ENCODE results near the gene NAT9.

NAT9 gene

GRCh38 chr17:74805591-74805991 is 29.4 kb upstream of the NAT9 start:
- no peak for DNase-seq (ENCODE audit: low read depth in 2 of 2)

DNA sequence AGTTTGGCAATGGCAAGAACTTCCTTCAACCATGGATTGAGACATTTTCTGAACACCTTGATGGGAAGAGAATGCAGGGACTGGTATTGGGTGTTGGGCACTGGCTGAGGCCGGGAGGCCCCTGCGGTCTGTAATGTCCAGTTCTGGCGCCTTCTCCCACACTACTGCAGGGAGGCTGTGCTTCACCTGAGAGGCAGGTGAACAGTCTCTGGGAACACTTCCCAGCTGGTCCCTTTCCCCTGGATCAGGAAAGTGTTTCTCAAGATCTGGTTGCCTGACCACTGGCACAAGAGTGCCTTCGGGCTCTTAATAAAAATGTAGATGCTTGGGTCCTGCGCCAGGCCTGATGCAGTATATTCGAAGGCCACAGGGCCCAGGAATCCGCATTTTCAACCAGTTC is 28.5 kb upstream of the NAT9 start:
- DNase-seq (ENCODE audit: low read depth in 2 of 2): no peak

- no peak for DNase-seq (ENCODE audit: low read depth in 2 of 2)
Observed at GRCh38 chr17:74803971-74804370, 27.8 kb upstream of the NAT9 start.

DNA sequence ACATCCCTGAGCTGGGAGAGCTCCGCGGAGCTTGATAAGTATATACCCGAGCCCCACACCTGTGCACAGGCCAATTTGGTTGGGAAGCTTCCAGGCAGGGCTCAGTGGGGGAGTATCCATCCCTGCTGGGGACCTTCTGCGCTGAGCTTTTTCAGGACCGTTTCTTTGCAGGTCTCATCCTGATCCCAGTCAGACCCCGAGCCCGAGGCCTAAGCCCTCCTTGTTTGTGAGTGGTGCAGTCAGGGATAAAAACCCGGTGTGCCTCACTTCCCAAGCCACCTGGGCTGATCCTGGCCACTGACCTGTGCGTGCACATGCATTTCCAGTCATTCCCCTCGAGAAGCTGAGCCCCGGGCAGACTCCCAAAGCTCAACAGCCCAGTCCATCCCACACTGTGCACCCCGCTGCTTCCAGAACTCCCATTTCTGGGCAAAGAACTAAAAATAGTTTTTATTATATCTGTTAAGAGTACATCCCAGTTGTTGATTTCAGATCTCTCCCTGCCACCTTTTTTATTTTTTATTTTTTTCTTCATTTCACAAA is 27.3 kb upstream of the NAT9 start:
- DNase-seq (ENCODE audit: low read depth in 2 of 2): no peak

GRCh38 chr17:74801896-74802295 is 25.8 kb upstream of the NAT9 start:
- DNase-seq (ENCODE audit: low read depth in 2 of 2): no peak

DNA sequence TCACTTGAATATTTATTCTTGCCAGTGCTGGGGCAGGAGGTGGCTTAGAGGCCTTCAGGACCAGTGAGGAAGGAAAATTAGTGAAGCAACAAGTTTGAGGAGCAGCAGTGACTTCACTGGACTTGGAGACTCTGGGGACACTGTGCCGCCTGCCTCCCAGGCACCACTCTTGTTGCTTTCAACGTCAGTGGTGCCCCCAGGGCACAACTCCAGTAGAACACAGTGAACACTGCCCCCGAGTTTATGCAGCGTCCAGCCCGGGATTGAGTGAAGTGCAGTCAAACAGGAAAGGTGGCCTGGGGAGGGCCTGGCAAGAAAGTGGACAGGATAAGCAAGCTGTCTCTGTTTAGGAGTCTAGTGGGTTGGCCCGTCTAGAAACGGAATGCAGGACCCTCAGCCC is 24.4 kb upstream of the NAT9 start:
- DNase-seq (ENCODE audit: low read depth in 2 of 2): no peak

DNA sequence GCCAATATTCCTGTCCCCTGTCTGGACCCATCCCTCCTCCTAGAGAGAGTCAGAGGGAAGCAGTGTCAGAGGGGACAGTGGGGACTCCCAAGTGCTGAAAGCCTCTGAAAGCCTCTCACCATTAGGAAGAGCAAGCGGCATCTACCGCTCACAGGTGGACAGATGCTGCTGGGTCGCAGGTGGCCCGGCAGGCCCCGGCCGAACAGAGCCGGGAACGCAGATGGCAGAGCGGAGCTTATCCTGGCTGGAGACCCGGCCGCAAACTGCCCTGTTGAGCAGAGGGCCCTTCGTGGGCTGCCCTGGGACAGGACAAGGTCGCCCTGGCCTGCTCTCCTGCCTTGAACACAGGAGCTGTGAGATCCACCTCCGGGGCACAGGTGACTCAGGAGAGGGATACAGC is 23.0 kb upstream of the NAT9 start:
- DNase-seq (ENCODE audit: low read depth in 2 of 2): no peak

DNA sequence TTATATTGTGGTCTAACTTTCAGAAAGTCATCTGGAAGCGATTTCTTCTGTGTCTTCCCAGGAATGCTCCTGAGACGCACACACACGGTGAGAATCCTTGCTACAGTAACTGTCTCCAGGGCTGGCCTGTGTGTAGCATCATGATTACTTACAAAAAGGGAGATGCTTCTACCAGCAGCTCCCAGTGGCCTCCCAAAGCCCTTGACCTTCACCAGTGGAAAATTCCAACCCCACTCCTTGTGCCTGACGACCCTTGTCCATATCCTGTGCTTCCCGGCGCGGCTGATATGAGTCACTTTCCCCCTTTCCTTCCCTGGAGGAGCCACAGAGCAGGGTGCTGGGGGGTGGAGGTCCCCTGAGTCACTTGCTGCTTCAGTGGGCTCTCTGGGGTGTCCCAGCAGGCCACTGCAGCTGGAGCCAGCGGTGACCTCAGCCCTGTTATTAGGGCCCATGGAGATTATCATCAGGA is 22.1 kb upstream of the NAT9 start:
- no peak for DNase-seq (ENCODE audit: low read depth in 2 of 2)

GRCh38 chr17:74797824-74798223 is 21.7 kb upstream of the NAT9 start:
- DNase-seq (ENCODE audit: low read depth in 2 of 2): no peak

- no peak for DNase-seq (ENCODE audit: low read depth in 2 of 2)
Observed at GRCh38 chr17:74796866-74797265, 20.7 kb upstream of the NAT9 start.

DNA sequence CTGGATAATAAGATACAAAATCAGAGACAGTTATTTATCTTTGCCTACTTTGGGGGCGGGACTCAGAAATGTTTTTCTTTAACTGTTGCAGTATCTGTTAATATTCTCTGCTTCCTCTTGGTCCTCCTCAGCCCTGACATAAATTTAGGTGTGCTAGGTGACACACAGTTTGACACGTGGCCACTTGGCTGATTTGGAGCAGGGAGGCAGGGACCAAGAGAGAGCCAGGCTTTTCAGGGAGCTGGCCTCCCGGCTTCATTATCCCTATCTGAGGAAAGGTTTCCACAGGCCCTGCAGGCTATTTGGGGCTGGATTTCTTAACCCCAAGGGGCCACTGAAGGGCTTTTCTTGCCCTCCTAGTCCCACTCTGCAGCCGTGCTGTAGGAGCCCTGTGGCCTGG is 20.1 kb upstream of the NAT9 start:
- DNase-seq (ENCODE audit: low read depth in 2 of 2): no peak

DNA sequence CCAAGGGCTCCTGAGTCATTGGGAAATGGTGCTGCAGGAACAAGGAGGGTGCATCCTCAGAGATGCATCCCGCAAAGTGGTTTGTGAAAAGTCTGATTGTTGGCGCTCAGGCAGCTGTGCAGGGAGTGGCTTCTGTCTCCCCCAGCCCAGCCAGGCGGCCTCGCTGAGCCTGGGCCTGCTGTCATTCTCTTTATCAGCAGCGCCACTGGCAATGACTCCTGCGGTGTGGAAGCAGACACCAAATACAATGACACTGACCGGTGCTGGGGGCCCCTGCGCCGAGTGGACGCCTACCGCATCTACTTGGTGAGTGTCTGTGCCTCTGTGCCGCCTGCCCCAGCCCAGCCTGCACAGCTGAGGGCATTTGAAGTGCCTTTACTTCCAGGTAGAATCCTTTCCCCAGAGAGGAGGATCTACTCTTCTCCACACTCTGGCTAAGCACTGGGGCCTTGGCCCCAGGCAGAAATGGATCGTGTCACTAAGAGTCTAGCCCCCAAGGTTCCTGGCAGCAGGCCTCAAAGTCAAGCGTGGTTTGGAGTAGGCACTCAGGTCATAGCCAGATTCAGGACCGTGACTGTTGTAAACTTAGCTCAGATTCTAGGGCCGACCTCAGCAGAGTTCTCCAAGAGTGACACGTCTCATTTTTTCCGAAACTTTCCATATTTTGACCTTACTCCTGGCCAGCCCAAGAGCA is 19.3 kb upstream of the NAT9 start:
- no peak for DNase-seq (ENCODE audit: low read depth in 2 of 2)

DNA sequence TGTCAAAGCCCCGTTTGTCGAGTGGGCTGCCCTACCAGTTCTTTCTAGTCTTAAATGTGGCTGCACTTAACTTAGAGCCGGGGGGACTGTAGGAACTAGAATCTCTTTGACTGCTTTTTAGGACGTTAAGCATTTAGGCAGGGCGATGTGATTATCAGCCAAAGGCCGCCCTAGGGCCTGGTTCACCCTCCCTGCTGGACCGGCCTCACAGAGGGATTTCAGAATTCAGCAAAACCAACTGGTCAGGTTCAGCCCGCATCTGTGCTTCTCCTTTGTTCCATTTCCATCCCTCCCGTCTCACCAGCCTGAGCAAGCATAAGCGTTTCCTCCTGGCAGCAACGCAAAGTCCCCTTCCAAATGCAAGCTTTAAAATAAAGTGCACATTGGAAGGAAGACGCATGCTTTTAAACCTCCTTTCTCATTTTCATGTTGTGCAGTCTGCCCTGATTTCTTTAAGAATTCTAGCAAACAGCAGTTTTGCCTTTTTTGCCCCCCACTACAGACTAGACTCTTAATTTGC is 16.5 kb upstream of the NAT9 start:
- DNase-seq (ENCODE audit: low read depth in 2 of 2): no peak

DNA sequence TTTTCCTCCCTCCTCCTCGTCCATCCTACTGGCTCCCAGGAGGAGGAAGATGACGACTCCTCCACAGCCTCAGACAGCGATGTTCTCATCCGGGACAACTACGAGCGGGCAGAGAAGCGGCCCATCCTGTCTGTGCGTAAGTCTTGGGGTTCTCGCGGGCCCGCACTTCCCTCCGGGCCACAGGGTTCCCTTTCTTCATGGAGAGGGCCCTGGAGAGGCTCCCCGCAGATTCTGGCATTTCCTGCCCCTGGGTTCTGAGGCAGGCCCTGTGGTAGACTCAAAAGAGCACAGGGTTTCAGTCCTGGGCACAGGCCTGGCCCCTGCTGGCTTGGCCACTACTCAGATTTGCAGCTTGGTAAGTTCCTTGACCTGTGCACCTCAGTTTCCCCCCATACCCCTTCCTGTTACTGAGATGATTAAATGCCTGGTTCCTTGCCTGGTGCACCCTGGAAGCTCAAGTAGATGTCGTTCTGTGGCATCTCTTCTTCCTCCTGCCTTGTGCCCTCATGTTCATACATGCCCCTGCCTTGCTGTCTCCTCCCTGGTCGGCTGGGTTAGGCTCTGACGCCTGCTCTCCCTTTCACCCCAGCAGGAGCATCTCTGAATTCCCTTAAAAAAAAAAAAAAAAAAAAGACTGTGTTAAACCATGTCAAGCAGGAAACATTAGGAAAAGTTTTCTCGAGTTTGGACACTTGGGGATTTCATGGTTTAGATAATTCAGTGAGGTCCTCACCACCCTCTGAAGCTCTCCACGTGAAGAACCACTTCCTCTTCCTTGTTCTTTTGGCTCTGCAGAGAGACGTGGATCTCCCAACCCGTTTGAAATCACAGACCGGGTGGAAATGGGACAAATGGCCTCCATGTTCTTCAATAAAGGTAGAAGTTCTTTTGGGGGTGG is 14.3 kb upstream of the NAT9 start:
- DNase-seq (ENCODE audit: low read depth in 2 of 2): no peak

DNA sequence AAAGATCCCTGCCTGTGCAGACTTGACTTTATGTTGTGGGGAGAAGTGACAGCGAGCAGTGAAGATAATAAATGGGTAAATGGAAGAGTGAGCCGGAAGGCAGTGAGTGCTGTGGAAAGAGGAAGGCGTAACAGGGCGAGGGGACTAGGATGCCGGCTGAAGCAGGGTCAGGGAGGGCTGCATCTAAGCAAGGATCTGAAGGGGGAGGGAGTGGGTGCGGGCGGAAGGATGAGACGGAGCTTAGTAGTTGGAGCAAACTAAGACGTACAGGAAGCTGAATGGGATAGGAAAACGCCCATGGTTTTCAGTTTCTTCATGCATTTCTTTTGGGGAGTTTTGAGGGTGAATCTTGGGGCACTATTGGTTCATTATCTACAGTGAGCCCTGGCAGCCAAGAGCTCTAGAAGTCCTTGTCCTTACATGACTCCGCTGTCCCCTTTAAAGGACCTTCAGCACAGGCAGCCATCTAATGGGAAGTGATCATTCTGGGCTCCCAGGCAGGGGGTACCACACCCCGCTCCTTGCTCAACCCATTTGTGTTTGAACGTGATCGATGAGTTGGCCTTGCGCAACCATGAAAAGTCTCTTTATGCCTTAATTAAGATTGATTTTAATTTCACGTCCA is 10.4 kb upstream of the NAT9 start:
- no peak for DNase-seq (ENCODE audit: low read depth in 2 of 2)

- DNase-seq (ENCODE audit: low read depth in 2 of 2): no peak
Observed at GRCh38 chr17:74785981-74786360, 9.8 kb upstream of the NAT9 start.

DNA sequence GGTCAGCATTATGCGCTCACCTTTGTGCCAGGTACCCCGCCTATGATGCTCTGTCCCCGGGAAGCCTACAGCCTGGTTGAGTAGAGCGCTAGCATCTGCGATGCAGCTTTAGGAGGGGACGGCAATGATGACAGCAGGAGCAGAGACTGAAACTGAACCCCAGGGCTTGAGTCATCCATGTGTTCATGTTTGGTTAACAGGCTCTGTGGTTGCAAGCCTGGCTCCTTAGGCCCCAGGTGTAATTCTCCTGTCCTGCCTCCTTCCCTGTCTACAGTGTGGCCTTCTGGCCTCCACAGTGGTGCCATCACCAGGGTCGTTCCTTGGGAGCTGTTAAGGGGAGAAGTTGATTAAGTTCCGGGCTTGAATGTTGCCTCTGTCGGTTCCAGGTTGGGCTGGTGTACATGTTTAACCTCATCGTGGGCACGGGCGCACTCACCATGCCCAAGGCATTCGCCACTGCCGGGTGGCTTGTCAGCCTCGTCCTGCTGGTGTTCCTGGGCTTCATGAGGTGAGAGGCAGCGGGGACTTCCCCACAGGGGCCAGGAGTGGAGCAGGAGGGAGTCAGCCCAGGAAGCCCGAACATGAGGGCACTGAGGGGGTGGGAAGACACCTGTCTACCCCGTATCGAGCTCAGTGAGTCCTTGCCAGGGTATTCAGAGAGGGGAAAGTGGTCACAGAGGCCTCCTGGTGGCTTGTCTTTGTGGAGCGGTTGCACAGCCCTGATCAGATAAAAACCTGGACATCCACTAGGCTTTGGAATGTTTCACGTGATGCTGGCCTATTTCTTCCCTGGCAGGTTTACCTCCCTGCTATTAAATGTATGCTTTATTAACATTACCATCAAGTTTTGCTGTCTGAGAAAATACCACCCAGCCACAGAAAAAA is 9.2 kb upstream of the NAT9 start:
- DNase-seq (ENCODE audit: low read depth in 2 of 2): no peak

DNA sequence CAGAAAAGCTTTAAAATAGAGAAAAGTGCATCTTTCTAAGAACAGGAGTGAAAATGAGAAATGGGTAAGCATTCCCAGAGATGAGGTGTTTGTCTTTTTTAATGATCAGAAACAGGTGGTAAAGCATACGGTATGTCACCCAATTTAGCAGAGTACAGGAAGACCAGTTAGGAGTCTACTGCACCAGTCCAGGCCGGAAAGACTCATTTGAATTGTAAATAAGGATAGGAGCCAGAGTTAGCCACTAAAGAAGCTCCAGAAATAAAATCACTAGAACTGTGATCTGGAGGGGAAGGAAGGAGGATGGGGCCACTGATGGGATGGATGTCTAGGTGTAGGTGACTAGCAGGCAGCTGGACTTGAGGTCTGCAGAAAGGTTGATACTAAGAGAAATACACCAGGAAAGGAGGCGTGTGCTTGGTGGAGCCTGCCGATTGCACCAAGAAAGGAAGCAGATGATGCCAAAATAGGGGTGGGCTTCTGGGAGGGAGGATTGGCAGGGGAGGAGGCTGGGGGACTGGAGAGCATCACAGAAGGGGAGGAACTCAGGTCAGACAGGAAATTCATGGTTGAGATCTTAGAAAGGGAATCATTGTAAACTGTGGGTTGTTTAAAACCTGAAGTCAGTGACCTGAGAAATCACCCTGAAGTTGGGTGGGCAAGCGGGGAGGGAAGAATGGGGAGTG is 8.1 kb upstream of the NAT9 start:
- DNase-seq (ENCODE audit: low read depth in 2 of 2): no peak

GRCh38 chr17:74782571-74782970 is 6.4 kb upstream of the NAT9 start:
- no peak for DNase-seq (ENCODE audit: low read depth in 2 of 2)

DNA sequence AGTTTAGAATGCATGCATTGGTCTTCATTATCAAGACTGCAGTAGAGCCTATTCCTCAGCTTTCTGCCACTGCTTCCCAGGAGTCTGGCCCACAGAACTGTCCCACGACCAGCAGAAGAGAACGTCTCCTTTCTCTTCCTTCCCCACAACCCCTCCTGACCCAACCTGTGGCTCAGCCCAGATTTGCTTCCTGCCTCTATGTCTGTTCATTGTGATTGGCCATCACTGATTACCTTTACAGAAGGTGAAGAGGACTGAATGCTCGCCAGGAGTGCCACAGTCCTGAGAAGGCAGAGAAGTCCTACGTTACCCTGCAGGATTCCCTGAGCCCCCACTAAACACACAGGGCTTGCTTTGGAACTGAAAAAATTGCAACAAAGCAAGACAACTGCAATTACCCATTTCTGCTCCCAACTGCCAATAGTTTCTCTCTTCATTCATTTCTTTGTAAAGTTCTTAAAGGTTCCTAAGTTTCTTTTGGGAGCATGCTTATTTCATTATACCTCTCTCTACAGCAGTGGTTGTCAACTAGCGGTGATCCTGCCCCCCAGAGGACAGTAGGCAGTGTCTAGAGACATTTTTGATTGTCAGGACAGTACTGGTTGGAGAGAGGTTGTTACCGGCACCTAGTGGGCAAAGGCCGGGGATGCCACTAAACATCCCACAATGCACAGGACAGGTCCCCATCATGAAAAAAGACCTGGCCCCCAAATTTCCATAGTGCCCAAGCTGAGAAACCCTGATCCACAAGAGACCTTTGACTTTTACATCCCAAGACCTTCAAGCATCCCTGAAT is 4.5 kb upstream of the NAT9 start:
- DNase-seq (ENCODE audit: low read depth in 2 of 2): no peak
